ENCODE measurements around the gene APBA1.

Gene APBA1

DNA sequence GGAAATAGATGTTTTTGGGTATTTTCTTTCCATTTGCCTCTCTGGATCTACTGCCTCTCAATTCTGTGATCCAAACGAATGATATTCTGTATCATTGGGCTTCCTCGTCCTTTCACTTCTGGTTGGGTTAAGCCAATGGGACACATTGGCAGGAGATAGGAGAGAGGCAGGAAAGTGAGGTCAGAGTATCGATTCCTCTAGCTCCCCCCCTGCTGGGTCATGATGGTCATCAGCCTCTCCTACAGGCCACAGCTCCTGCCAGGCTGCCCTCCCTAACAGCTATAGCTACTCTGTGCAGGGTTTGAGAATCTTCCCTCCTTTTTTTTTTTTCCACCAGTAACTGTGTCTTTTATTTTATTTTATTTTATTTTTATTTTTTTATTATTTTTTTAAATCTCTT lies 39.4 kb downstream of the APBA1 start:
- TF ChIP-seq, protein P1, sequence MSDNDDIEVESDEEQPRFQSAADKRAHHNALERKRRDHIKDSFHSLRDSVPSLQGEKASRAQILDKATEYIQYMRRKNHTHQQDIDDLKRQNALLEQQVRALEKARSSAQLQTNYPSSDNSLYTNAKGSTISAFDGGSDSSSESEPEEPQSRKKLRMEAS (IDR thresholded peaks at IDR 0.05; ENCODE audit: low read depth, low read length): no peak
- TF ChIP-seq MYC (IDR thresholded peaks at IDR 0.05; ENCODE audit: low read depth, low read length) (no peak), POLR2A (IDR thresholded peaks at IDR 0.05; ENCODE audit: extremely low read depth, insufficient read length) (no peak)
- TF ChIP-seq, protein P2, sequence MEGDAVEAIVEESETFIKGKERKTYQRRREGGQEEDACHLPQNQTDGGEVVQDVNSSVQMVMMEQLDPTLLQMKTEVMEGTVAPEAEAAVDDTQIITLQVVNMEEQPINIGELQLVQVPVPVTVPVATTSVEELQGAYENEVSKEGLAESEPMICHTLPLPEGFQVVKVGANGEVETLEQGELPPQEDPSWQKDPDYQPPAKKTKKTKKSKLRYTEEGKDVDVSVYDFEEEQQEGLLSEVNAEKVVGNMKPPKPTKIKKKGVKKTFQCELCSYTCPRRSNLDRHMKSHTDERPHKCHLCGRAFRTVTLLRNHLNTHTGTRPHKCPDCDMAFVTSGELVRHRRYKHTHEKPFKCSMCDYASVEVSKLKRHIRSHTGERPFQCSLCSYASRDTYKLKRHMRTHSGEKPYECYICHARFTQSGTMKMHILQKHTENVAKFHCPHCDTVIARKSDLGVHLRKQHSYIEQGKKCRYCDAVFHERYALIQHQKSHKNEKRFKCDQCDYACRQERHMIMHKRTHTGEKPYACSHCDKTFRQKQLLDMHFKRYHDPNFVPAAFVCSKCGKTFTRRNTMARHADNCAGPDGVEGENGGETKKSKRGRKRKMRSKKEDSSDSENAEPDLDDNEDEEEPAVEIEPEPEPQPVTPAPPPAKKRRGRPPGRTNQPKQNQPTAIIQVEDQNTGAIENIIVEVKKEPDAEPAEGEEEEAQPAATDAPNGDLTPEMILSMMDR (IDR thresholded peaks at IDR 0.05; ENCODE audit: low read depth, low read length): no peak
- no peak for DNase-seq (ENCODE audit: low read depth)
- H3K4me3 ChIP-seq (ENCODE audit: low read depth, low read length): no peak overlapping the region

DNA sequence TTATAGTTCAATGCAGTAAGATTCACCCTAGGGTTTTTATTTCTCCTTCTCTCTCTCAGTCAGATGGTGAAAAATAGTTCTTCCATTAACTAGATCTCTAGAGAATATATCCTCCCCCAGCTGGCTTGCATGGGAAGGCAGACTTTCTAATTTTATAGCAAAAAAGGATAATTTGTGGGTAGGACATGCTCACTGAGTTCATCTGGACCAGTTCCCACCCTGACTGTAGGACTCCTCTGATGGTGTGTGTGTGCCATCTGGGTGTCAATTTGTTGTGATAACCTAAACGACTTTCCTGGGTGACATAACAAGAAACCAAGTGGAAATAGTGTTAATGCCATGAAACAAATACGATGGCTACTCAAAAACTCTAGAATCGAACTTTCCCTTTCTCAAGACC lies 44.9 kb downstream of the APBA1 start:
- no peak for TF ChIP-seq MYC (IDR thresholded peaks at IDR 0.05; ENCODE audit: low read depth, low read length)
- TF ChIP-seq, protein P2 (IDR thresholded peaks at IDR 0.05; ENCODE audit: low read depth, low read length): no peak
- no peak for TF ChIP-seq POLR2A (IDR thresholded peaks at IDR 0.05; ENCODE audit: extremely low read depth, insufficient read length)
- TF ChIP-seq, protein P1 (IDR thresholded peaks at IDR 0.05; ENCODE audit: low read depth, low read length): no peak
- no peak for DNase-seq (ENCODE audit: low read depth)
- no peak overlapping the region for H3K4me3 ChIP-seq (ENCODE audit: low read depth, low read length)

DNA sequence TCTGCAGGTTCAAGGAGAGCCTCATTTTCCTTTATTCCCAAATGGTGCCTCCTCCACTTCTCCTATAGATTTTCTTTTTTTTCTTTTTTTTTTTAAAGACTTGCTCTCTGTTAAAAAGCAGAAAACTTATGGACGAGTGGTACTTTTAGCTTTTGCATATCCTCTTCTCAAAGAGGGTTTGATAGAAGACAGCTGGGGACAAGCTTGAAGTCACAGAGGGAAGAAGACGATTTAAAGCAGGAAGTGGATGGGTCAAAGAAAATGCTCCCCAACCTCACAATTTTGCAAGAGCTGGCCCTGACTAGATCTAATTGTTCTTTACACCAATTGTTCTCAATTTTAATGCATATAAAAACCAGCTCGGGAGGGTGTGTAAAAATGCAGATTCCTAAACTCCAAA lies 48.9 kb downstream of the APBA1 start:
- TF ChIP-seq POLR2A (IDR thresholded peaks at IDR 0.05; ENCODE audit: extremely low read depth, insufficient read length) (no peak), MYC (IDR thresholded peaks at IDR 0.05; ENCODE audit: low read depth, low read length) (no peak)
- TF ChIP-seq, protein P1 (IDR thresholded peaks at IDR 0.05; ENCODE audit: low read depth, low read length): no peak
- DNase-seq (ENCODE audit: low read depth): peak; percentile 5
- no peak overlapping the region for H3K4me3 ChIP-seq (ENCODE audit: low read depth, low read length)

DNA sequence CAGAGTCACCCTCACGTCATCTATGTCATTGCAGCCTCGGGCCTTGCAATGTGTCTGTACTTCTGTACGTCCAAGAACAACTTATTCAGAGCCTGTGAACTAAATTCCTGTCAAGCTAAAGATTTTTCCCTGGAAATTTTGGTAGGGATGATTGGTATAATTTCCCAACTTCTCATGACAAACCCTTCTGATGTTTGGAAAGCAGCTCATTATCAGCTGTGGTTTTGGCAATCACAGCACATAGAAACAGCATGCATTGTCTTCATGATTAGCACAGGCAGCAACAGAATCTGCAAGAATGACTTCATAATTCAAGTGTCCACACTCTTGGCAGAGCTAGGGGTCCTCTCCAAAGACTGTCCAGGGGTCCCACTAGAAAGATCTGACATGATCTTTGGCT lies 49.5 kb downstream of the APBA1 start:
- no peak for DNase-seq (ENCODE audit: low read depth)
- TF ChIP-seq, protein P1 (IDR thresholded peaks at IDR 0.05; ENCODE audit: low read depth, low read length): no peak
- no peak for TF ChIP-seq MYC (IDR thresholded peaks at IDR 0.05; ENCODE audit: low read depth, low read length)
- TF ChIP-seq POLR2A (IDR thresholded peaks at IDR 0.05; ENCODE audit: extremely low read depth, insufficient read length): no peak
- TF ChIP-seq, protein P2 (IDR thresholded peaks at IDR 0.05; ENCODE audit: low read depth, low read length): no peak
- H3K4me3 ChIP-seq (ENCODE audit: low read depth, low read length): no peak overlapping the region

DNA sequence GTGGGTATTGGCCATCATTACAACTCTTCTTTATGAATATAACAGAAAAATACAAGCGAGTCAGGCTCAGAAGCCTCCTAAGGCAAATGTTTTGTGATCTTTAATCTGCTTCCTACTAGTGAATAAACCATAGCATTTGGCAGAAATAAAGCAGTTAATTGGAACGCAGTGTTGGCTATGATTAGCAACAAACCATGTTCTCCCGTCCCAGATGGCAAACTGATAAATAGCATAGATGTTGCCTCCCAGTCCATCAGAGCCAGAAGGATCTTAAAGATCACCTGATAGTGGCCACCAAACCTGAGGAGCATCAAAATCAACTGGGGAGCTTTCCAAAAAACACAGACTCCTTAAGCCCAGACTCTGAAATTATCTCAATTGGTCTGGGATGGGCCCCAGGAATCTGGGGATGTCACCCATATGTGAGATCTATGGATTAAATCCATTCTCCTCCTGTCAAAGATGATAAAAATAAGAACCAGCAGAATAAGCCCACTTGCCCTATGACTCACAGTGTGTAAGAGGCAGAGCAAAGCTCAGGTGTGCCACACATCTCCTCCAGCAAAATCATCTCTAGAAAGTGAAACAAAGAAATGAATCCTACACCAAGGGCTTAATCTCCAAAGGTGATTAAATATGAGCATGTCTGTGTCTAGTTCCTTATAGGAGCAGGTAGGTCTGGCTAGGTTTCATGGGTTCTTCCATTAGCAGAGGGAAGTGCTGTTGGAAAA lies 50.3 kb downstream of the APBA1 start:
- no peak overlapping the region for H3K4me3 ChIP-seq (ENCODE audit: low read depth, low read length)
- DNase-seq (ENCODE audit: low read depth): no peak
- TF ChIP-seq, protein P1 (IDR thresholded peaks at IDR 0.05; ENCODE audit: low read depth, low read length): no peak
- TF ChIP-seq POLR2A (IDR thresholded peaks at IDR 0.05; ENCODE audit: extremely low read depth, insufficient read length) (no peak), MYC (IDR thresholded peaks at IDR 0.05; ENCODE audit: low read depth, low read length) (no peak)
- TF ChIP-seq, protein P2 (IDR thresholded peaks at IDR 0.05; ENCODE audit: low read depth, low read length): no peak

DNA sequence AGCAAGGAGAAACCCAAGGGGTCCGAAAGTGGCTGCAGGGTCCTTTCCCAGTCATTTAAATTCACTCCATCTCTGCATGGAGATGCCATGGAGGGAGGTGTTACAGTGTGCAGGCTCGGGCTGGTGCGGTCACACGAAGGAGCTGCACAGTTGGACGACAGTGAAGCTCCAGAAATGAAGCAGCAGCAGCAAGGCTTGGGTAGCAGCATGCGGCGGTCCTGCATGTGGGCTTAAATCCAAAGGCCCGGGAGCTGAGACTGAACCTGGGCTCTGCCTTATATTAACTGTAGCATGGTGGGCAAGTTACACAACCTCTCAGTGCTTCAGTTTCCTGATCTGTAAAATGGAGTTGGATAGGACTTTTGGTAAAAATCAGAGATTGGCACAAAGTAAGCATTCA lies 51.4 kb downstream of the APBA1 start:
- TF ChIP-seq, protein P2 (IDR thresholded peaks at IDR 0.05; ENCODE audit: low read depth, low read length): no peak
- TF ChIP-seq MYC (IDR thresholded peaks at IDR 0.05; ENCODE audit: low read depth, low read length) (no peak), POLR2A (IDR thresholded peaks at IDR 0.05; ENCODE audit: extremely low read depth, insufficient read length) (no peak)
- TF ChIP-seq, protein P1 (IDR thresholded peaks at IDR 0.05; ENCODE audit: low read depth, low read length): no peak
- no peak overlapping the region for H3K4me3 ChIP-seq (ENCODE audit: low read depth, low read length)
- no peak for DNase-seq (ENCODE audit: low read depth)

Measured in NB4 (cell line).